Testis (tissue), 3 donors: ENCODE results near the gene RCAN2. TPM values are rescaled to one million over a fixed set of nuclear protein-coding genes. Genes with fewer than 3 reads are reported as not detected.
A peak's percentile ranks its signal among the peaks of the same experiment; 100 is the strongest.

ENCODE experiments used
- DNase-seq: peaks from one replicate; pipeline ENCODE4 v3.0.0-alpha.2; 2019
- H3K27ac ChIP-seq, 2 donors: fragments of 200-600 bp; sonication (generic); one replicate each; pipeline ENCODE4 v1.5.1; 2019
- H3K27me3 ChIP-seq: fragments of 200-600 bp; sonication (generic); one replicate; pipeline ENCODE4 v1.5.1; 2019
- H3K36me3 ChIP-seq: fragments of 200-600 bp; sonication (generic); one replicate; pipeline ENCODE4 v1.5.1; 2017; ENCODE audit warnings: low read depth; ENCODE audit errors: missing control alignments
- H3K4me1 ChIP-seq: fragments of 200-600 bp; sonication (generic); one replicate; pipeline ENCODE4 v1.5.1; 2019
- H3K4me3 ChIP-seq, 2 donors: fragments of 200-600 bp; sonication (generic); one replicate each; pipeline ENCODE4 v1.5.1; 2017 to 2019
- H3K9me3 ChIP-seq: fragments of 200-600 bp; sonication (generic); one replicate; pipeline ENCODE4 v1.5.1; 2017
- POLR2A ChIP-seq: fragments of 450-650 bp; IDR thresholded peaks from one replicate; pipeline ENCODE4 v1.6.1; 2017; ENCODE audit warnings: antibody characterized with exemption, mild to moderate bottlenecking, moderate library complexity
- WGBS, 2 donors: methylation state at CpG; one replicate each; pipeline ENCODE4 v1.1.5; 2018; 5-methylcytosine and 5-hydroxymethylcytosine counted together
- intact Hi-C: fragments of 100-400 bp; cut with DNase I; formaldehyde crosslinking; loops from one replicate; pipeline ENCODE4 v1.15.1; 2023; ENCODE audit warnings: low total_unique reads
- polyA plus RNA-seq: library from polyadenylated mRNA; stranded (reverse); fragments of 350-450 nt; fragmentation: Illumina TruSeq; extraction: RNeasy Lipid Tissue Mini Kit (QIAGEN cat#74804); gene quantifications from one replicate; pipeline ENCODE4 v1.2.3, GENCODE V29; 2014; ENCODE audit warnings: low read depth, low replicate concordance; ENCODE audit not compliant: insufficient read depth
- total RNA-seq, 2 donors: library from RNA; depleted of rRNA; stranded (reverse); fragments of >200 nt; gene quantifications; one replicate each; pipeline ENCODE4 v1.2.3, GENCODE V29; 2016
- TF ChIP-seq, protein P1 (sequence below), 3 experiments: fragments of 450-650 bp in 2 of 3; fragments of 200-600 bp in 1 of 3; sonication (generic) in 1 of 3; IDR thresholded peaks; one replicate each; pipeline ENCODE4 v1.5.1; 2016 to 2019; ENCODE audit warnings: antibody characterized with exemption in 3 of 3, mild to moderate bottlenecking in 2 of 3, moderate library complexity in 1 of 3

RCAN2 gene
- total and polyA plus RNA-seq, 3 donors from 2014 or later = 6.3 to 17.4 (median 7.1) TPM

DNA sequence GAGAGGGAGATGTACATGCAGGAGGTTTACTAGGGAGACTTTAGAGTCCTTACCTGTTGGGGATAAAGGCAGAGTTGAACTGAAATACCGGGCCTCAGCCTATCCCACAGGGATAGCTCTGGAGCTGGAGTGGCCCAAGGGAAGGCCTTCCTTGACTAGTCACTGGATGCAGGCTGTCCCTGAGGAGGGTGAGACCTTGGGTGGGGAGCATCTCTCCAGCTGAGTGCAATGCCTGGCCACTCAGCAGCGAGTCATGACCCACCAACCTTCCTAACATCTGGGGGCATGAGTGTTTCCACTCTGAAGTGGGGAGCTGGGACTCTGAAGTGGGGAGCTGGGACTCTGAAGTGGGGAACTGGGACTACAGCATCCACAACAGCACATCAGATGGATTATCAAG is 274.4 kb downstream of the RCAN2 start:
- WGBS, 2 donors = 91% methylated on average over 2 of the region's 2 CpGs
- Histone ChIP-seq H3K36me3 (no peaks in the 10 kb centered on the region), H3K27ac (peak overlapping the region; percentile 78 to 88), H3K9me3 (no peaks in the 10 kb centered on the region), H3K27me3 (no peaks in the 10 kb centered on the region), H3K4me1 (peaks cover 22% of the 10 kb centered on the region), H3K4me3 (no peak overlapping the region)
- DNase-seq = no peak
- intact Hi-C loops = no loop called here
- TF ChIP-seq, protein P1, sequence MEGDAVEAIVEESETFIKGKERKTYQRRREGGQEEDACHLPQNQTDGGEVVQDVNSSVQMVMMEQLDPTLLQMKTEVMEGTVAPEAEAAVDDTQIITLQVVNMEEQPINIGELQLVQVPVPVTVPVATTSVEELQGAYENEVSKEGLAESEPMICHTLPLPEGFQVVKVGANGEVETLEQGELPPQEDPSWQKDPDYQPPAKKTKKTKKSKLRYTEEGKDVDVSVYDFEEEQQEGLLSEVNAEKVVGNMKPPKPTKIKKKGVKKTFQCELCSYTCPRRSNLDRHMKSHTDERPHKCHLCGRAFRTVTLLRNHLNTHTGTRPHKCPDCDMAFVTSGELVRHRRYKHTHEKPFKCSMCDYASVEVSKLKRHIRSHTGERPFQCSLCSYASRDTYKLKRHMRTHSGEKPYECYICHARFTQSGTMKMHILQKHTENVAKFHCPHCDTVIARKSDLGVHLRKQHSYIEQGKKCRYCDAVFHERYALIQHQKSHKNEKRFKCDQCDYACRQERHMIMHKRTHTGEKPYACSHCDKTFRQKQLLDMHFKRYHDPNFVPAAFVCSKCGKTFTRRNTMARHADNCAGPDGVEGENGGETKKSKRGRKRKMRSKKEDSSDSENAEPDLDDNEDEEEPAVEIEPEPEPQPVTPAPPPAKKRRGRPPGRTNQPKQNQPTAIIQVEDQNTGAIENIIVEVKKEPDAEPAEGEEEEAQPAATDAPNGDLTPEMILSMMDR (IDR thresholded peaks at IDR 0.05) = no peak
- TF ChIP-seq POLR2A = no peak

DNA sequence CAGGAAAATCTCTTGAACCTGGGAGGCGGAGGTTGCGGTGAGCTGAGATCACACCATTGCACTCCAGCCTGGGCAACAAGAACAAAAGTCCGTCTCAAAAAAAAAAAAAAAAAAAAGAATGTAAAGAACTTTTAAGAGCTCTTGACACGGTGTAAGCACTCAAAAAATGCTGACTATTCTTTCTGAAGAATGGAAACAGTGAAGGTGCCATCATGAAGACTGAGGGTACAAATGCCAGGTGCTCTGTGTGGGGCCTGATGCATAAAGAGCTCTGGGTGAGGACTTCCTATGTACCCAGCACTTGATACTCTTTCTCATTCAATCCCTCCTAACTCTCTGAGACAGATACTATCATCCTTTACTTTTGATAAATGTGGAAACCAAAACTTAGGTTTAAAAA is 275.5 kb downstream of the RCAN2 start:
- intact Hi-C loops = no loop called here
- Histone ChIP-seq H3K9me3 (no peaks in the 10 kb centered on the region), H3K27ac (no peak overlapping the region), H3K36me3 (no peaks in the 10 kb centered on the region), H3K4me3 (no peak overlapping the region), H3K27me3 (no peaks in the 10 kb centered on the region), H3K4me1 (peaks cover 22% of the 10 kb centered on the region)
- no peak for TF ChIP-seq POLR2A
- TF ChIP-seq, protein P1 (IDR thresholded peaks at IDR 0.05) = no peak
- no peak for DNase-seq
- WGBS, 2 donors = 89 to 93% methylated on average over 4 of the region's 4 CpGs

GRCh38 chr6:46215213-46215612 is 276.0 kb downstream of the RCAN2 start:
- no peak for TF ChIP-seq POLR2A
- TF ChIP-seq, protein P1 (IDR thresholded peaks at IDR 0.05) = no peak
- no peak overlapping the region for H3K27ac ChIP-seq
- no peak for DNase-seq
- no peaks in the 10 kb centered on the region for H3K9me3 ChIP-seq
- peaks cover 22% of the 10 kb centered on the region for H3K4me1 ChIP-seq
- no peaks in the 10 kb centered on the region for H3K36me3 ChIP-seq
- H3K4me3 ChIP-seq = no peak overlapping the region
- intact Hi-C loops = no loop called here
- WGBS, 2 donors = 84% methylated on average over 6 of the region's 6 CpGs
- no peaks in the 10 kb centered on the region for H3K27me3 ChIP-seq

DNA sequence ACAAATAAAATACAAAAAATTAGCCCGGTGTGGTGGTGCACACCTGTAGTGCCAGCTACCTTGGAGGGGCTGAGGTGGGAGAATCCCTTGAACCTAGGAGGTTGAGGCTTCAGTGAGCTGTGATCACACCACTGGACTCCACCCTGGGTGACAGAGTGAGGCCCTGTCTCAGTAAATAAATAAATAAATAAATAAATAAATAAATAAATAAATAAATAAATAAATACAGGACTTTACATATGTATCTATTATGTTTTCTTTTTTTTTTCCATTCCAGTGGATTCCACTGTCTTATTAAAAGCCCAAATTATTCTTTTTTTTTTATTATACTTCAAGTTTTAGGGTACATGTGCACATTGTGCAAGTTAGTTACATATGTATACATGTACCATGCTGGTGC is 279.3 kb downstream of the RCAN2 start:
- H3K9me3 ChIP-seq = no peaks in the 10 kb centered on the region
- H3K4me3 ChIP-seq = no peak overlapping the region
- H3K36me3 ChIP-seq = no peaks in the 10 kb centered on the region
- H3K27me3 ChIP-seq = no peaks in the 10 kb centered on the region
- TF ChIP-seq POLR2A = no peak
- TF ChIP-seq, protein P1 (IDR thresholded peaks at IDR 0.05) = no peak
- 89 to 92% methylated on average over 1 of the region's 1 CpG for WGBS, 2 donors
- no peak for DNase-seq
- H3K4me1 ChIP-seq = peaks cover 3% of the 10 kb centered on the region
- no peak overlapping the region for H3K27ac ChIP-seq
- intact Hi-C loops = no loop called here

- no peak for TF ChIP-seq POLR2A
- TF ChIP-seq, protein P1 (IDR thresholded peaks at IDR 0.05) = no peak
- Histone ChIP-seq H3K4me3 (no peak overlapping the region), H3K27ac (no peak overlapping the region), H3K27me3 (no peaks in the 10 kb centered on the region), H3K36me3 (no peaks in the 10 kb centered on the region), H3K4me1 (peaks cover 3% of the 10 kb centered on the region), H3K9me3 (no peaks in the 10 kb centered on the region)
- 87 to 92% methylated on average over 5 of the region's 5 CpGs for WGBS, 2 donors
- DNase-seq = no peak
- intact Hi-C loops = no loop called here
Measured at GRCh38 chr6:46210294-46210693, 281.0 kb downstream of the RCAN2 start.
